Large intestine (tissue), 3 donors: ENCODE measurements around the gene RUVBL1. TPM values are rescaled to one million over a fixed set of nuclear protein-coding genes. Genes with fewer than 3 reads are reported as not detected.
"Not testable (repeated sequence)": the region's sequence is repeated elsewhere in the genome, so short reads cannot be mapped to it uniquely, and the experiment has no call there.

Experiments used
- DNase-seq, 2 donors: peaks; one replicate each; pipeline versions ENCODE4 v3.0.0 to v3.0.0-alpha.2; 2013
- H3K27ac ChIP-seq: one replicate; pipeline ENCODE4 v1.5.1; 2013; ENCODE audit warnings: low read length
- H3K27me3 ChIP-seq: 2 replicates; pipeline ENCODE4 v1.6.1; 2013; ENCODE audit warnings: low read length; ENCODE audit not compliant: control insufficient read depth, insufficient read depth
- H3K36me3 ChIP-seq: 2 replicates; pipeline ENCODE4 v1.6.1; 2013; ENCODE audit warnings: low read length; ENCODE audit not compliant: control insufficient read depth, insufficient read depth
- H3K4me1 ChIP-seq: one replicate; pipeline ENCODE4 v1.6.1; 2013; ENCODE audit warnings: low read length; ENCODE audit not compliant: control insufficient read depth, insufficient read depth
- H3K4me3 ChIP-seq: one replicate; pipeline ENCODE4 v1.5.1; 2013; ENCODE audit warnings: low read length
- H3K9me3 ChIP-seq: one replicate; pipeline ENCODE4 v1.6.1; 2013; ENCODE audit warnings: mild to moderate bottlenecking, low read depth, low read length, moderate library complexity; ENCODE audit not compliant: control insufficient read depth
- WGBS: methylation state at CpG from one replicate; pipeline ENCODE4 v1.1.5; 2013; ENCODE audit warnings: low lambda C conversion rate; ENCODE audit not compliant: insufficient coverage; 5-methylcytosine and 5-hydroxymethylcytosine counted together
- polyA plus RNA-seq: library from polyadenylated mRNA; unstranded; fragments of 120-200 nt; gene quantifications from one replicate; pipeline ENCODE4 v1.2.1, GENCODE V29; 2013

RUVBL1 gene
- polyA plus RNA-seq, 1 donor = 35.2 TPM

GRCh38 chr3:128155616-128156360 lies 32.2 kb upstream of the RUVBL1 start:
- no peaks in the 10 kb centered on the region for H3K9me3 ChIP-seq
- H3K4me1 ChIP-seq = peaks cover 10% of the 10 kb centered on the region
- peak overlapping the region; percentile 11 for H3K27ac ChIP-seq
- WGBS = no CpG with 5 or more reads among the region's 3 CpGs
- H3K4me3 ChIP-seq = no peak overlapping the region
- peaks cover 11% of the 10 kb centered on the region for H3K36me3 ChIP-seq
- no peaks in the 10 kb centered on the region for H3K27me3 ChIP-seq
- peak in 1 of 2 donors; percentile 46 for DNase-seq

- H3K36me3 ChIP-seq = peaks cover 11% of the 10 kb centered on the region
- WGBS = no CpG with 5 or more reads among the region's 16 CpGs
- H3K27me3 ChIP-seq, DNase-seq, H3K9me3 ChIP-seq, H3K4me1 ChIP-seq: not testable (repeated sequence)
- peak overlapping the region; percentile 82 for H3K27ac ChIP-seq
- H3K4me3 ChIP-seq = peak overlapping the region; percentile 75
Measured at GRCh38 chr3:128154354-128154753, 30.7 kb upstream of the RUVBL1 start.

- Histone ChIP-seq H3K4me1 (peaks cover 10% of the 10 kb centered on the region), H3K36me3 (peaks cover 11% of the 10 kb centered on the region), H3K27me3 (no peaks in the 10 kb centered on the region), H3K27ac (peak within 1 kb of the TSS; percentile 82), H3K9me3 (no peaks in the 10 kb centered on the region), H3K4me3 (peak within 1 kb of the TSS; percentile 75)
- DNase-seq = peak; percentile 62 to 89
- 0% methylated on average over 1 of the region's 96 CpGs for WGBS
Measured at GRCh38 chr3:128153156-128154041, 29.8 kb upstream of the RUVBL1 start, which contains the start of gene EEFSEC. Gene EEFSEC (plus strand): TSS chr3:128153481. CDS start chr3:128153508, 27 bp downstream.

- Histone ChIP-seq H3K27ac (peak overlapping the region; percentile 81), H3K27me3 (no peaks in the 10 kb centered on the region), H3K9me3 (no peaks in the 10 kb centered on the region), H3K36me3 (peaks cover 7% of the 10 kb centered on the region), H3K4me3 (peak overlapping the region; percentile 75), H3K4me1 (peaks cover 10% of the 10 kb centered on the region)
- peak in 1 of 2 donors; percentile 20 for DNase-seq
- WGBS = no CpG with 5 or more reads among the region's 29 CpGs
Measured at GRCh38 chr3:128152419-128153155, 29.0 kb upstream of the RUVBL1 start.

- no peak overlapping the region for H3K4me3 ChIP-seq
- WGBS = no CpG with 5 or more reads among the region's 5 CpGs
- no peaks in the 10 kb centered on the region for H3K27me3 ChIP-seq
- H3K36me3 ChIP-seq = peaks cover 2% of the 10 kb centered on the region
- no peaks in the 10 kb centered on the region for H3K9me3 ChIP-seq
- H3K4me1 ChIP-seq = peaks cover 10% of the 10 kb centered on the region
- H3K27ac ChIP-seq = peak overlapping the region; percentile 78
- DNase-seq = peak; percentile 69 to 85
Measured at GRCh38 chr3:128151758-128152274, 28.2 kb upstream of the RUVBL1 start.

- DNase-seq = no peak
- WGBS = no CpG with 5 or more reads among the region's 5 CpGs
- H3K36me3 ChIP-seq = peaks cover 3% of the 10 kb centered on the region
Measured at GRCh38 chr3:128149650-128150049, 26.0 kb upstream of the RUVBL1 start.

GRCh38 chr3:128146201-128146600 lies 22.6 kb upstream of the RUVBL1 start:
- no peak for DNase-seq
- H3K27ac ChIP-seq = no peak overlapping the region
- no peak overlapping the region for H3K4me3 ChIP-seq
- H3K27me3 ChIP-seq = no peaks in the 10 kb centered on the region
- peaks cover 1% of the 10 kb centered on the region for H3K4me1 ChIP-seq
- H3K9me3 ChIP-seq = no peaks in the 10 kb centered on the region
- no CpG with 5 or more reads among the region's 14 CpGs for WGBS
- H3K36me3 ChIP-seq = peaks cover 3% of the 10 kb centered on the region

More at GRCh38 chr3:128149650-128150049, 26.0 kb upstream of the RUVBL1 start:
- Histone ChIP-seq H3K27me3 (no peaks in the 10 kb centered on the region), H3K9me3 (no peaks in the 10 kb centered on the region), H3K27ac (no peak overlapping the region), H3K4me3 (no peak overlapping the region), H3K4me1 (peaks cover 10% of the 10 kb centered on the region)

GRCh38 chr3:128145279-128145678 lies 21.7 kb upstream of the RUVBL1 start:
- H3K27me3 ChIP-seq = peaks cover under 1% of the 10 kb centered on the region
- H3K9me3 ChIP-seq = no peaks in the 10 kb centered on the region
- no peaks in the 10 kb centered on the region for H3K4me1 ChIP-seq
- H3K36me3 ChIP-seq = peaks cover 3% of the 10 kb centered on the region
- H3K27ac ChIP-seq = no peak overlapping the region
- no peak overlapping the region for H3K4me3 ChIP-seq
- DNase-seq = no peak
- WGBS = 100% methylated on average over 1 of the region's 6 CpGs

- Histone ChIP-seq H3K36me3 (peaks cover 3% of the 10 kb centered on the region), H3K4me3 (no peak overlapping the region), H3K27me3 (peaks cover 3% of the 10 kb centered on the region), H3K9me3 (no peaks in the 10 kb centered on the region), H3K4me1 (no peaks in the 10 kb centered on the region), H3K27ac (no peak overlapping the region)
- no peak for DNase-seq
- no CpG with 5 or more reads among the region's 5 CpGs for WGBS
Measured at GRCh38 chr3:128144512-128145187, 21.0 kb upstream of the RUVBL1 start.
